Parathyroid adenoma (tissue), 2 donors: Measurements from ENCODE around the gene TUBB4B.

Experiments
- H2AFZ ChIP-seq: fragments of 300-600 bp; sonication (generic); one replicate; pipeline ENCODE4 v1.7.0; 2017; ENCODE audit warnings: antibody characterized with exemption, mild to moderate bottlenecking
- H3K27ac ChIP-seq: fragments of 300-600 bp; sonication (generic); one replicate; pipeline ENCODE4 v1.7.0; 2017
- H3K27me3 ChIP-seq: fragments of 300-600 bp; sonication (generic); one replicate; pipeline ENCODE4 v1.7.0; 2017; ENCODE audit warnings: low read length; ENCODE audit not compliant: control insufficient read depth, insufficient read depth
- H3K36me3 ChIP-seq: fragments of 300-600 bp; sonication (generic); one replicate; pipeline ENCODE4 v1.7.0; 2017; ENCODE audit warnings: low read length; ENCODE audit not compliant: control insufficient read depth, insufficient read depth
- H3K4me1 ChIP-seq: fragments of 300-600 bp; sonication (generic); one replicate; pipeline ENCODE4 v1.7.0; 2017; ENCODE audit warnings: control low read depth
- H3K4me2 ChIP-seq: fragments of 300-600 bp; sonication (generic); one replicate; pipeline ENCODE4 v1.7.0; 2017; ENCODE audit warnings: low read length
- H3K4me3 ChIP-seq: fragments of 300-600 bp; sonication (generic); one replicate; pipeline ENCODE4 v1.7.0; 2017; ENCODE audit warnings: low read depth, low read length
- H3K79me2 ChIP-seq: fragments of 300-600 bp; sonication (generic); one replicate; pipeline ENCODE4 v1.7.0; 2017; ENCODE audit warnings: control low read depth
- H3K9ac ChIP-seq: fragments of 300-600 bp; sonication (generic); one replicate; pipeline ENCODE4 v1.7.0; 2017; ENCODE audit warnings: mild to moderate bottlenecking
- H3K9me3 ChIP-seq: fragments of 300-600 bp; sonication (generic); one replicate; pipeline ENCODE4 v1.7.0; 2017; ENCODE audit warnings: low read length; ENCODE audit not compliant: control insufficient read depth
- TF ChIP-seq, protein P1 (sequence below): fragments of 300-600 bp; sonication (generic); IDR thresholded peaks from one replicate; pipeline ENCODE4 v1.7.0; 2017; ENCODE audit warnings: antibody characterized with exemption, mild to moderate bottlenecking
- donor health status: primary hyperparathyroidism.

Gene TUBB4B

DNA sequence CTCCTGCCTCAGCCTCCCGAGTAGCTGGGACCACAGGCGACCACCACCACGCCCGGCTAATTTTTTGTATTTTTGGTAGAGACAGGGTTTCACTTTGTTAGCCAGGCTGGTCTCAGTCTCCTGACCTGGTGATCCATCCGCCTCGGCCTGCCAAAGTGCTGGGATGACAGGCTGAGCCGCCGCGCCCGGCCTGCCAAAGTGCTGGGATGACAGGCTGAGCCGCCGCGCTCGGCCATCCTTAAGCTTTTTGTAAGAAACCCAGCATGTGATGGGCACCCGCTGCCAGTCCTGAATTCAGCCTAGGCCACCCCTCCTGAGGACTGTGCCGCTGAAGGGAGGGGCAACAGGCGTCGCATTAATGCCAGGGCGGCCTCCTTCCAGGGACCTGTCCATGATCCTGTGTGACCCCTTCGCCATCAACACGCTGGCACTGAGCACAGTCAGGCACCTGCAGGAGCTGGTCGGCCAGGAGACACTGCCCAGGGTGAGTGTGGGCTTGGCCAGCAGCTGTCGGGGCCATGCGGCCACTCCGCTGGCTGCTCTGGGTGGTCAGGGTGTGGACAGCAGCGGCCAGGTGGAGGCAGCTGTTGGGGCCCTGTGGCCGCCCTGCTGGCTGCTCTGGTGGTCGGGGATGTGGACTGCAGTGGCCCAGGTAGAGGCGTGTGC is 24.5 kb downstream of the TUBB4B start:
- Histone ChIP-seq H3K4me3 (no peak overlapping the region), H3K79me2 (no peaks in the 10 kb centered on the region), H3K4me1 (peaks cover 4% of the 10 kb centered on the region), H3K36me3 (no peaks in the 10 kb centered on the region), H3K9me3 (no peaks in the 10 kb centered on the region), H3K27me3 (no peaks in the 10 kb centered on the region), H3K9ac (no peak overlapping the region), H3K27ac (no peak overlapping the region), H2AFZ (no peak overlapping the region), H3K4me2 (no peak overlapping the region)
- TF ChIP-seq, protein P1, sequence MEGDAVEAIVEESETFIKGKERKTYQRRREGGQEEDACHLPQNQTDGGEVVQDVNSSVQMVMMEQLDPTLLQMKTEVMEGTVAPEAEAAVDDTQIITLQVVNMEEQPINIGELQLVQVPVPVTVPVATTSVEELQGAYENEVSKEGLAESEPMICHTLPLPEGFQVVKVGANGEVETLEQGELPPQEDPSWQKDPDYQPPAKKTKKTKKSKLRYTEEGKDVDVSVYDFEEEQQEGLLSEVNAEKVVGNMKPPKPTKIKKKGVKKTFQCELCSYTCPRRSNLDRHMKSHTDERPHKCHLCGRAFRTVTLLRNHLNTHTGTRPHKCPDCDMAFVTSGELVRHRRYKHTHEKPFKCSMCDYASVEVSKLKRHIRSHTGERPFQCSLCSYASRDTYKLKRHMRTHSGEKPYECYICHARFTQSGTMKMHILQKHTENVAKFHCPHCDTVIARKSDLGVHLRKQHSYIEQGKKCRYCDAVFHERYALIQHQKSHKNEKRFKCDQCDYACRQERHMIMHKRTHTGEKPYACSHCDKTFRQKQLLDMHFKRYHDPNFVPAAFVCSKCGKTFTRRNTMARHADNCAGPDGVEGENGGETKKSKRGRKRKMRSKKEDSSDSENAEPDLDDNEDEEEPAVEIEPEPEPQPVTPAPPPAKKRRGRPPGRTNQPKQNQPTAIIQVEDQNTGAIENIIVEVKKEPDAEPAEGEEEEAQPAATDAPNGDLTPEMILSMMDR, result no peak

DNA sequence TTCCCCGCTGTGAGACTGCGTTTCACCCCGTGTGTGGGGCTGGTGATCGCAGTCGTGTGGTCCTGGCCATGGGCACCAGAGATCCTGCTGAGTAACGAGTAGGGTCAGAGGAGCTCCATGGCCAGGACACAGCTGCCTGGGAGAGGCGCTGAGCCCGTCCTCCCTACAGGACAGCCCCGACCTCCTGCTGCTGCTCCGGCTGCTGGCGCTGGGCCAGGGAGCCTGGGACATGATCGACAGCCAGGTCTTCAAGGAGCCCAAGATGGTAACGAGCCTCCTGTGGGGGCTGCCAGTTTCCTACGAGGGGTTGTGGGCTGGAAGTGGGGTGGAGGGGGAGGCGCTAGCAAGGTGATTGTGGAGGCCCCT is 25.1 kb downstream of the TUBB4B start:
- H3K9ac ChIP-seq, result no peak overlapping the region
- no peaks in the 10 kb centered on the region for H3K79me2 ChIP-seq
- peaks cover 4% of the 10 kb centered on the region for H3K4me1 ChIP-seq
- TF ChIP-seq, protein P1, result no peak
- no peak overlapping the region for H3K27ac ChIP-seq
- no peak overlapping the region for H2AFZ ChIP-seq
- H3K4me3 ChIP-seq, result no peak overlapping the region
- H3K36me3 ChIP-seq, result no peaks in the 10 kb centered on the region
- H3K27me3 ChIP-seq, result no peaks in the 10 kb centered on the region
- no peak overlapping the region for H3K4me2 ChIP-seq
- no peaks in the 10 kb centered on the region for H3K9me3 ChIP-seq

DNA sequence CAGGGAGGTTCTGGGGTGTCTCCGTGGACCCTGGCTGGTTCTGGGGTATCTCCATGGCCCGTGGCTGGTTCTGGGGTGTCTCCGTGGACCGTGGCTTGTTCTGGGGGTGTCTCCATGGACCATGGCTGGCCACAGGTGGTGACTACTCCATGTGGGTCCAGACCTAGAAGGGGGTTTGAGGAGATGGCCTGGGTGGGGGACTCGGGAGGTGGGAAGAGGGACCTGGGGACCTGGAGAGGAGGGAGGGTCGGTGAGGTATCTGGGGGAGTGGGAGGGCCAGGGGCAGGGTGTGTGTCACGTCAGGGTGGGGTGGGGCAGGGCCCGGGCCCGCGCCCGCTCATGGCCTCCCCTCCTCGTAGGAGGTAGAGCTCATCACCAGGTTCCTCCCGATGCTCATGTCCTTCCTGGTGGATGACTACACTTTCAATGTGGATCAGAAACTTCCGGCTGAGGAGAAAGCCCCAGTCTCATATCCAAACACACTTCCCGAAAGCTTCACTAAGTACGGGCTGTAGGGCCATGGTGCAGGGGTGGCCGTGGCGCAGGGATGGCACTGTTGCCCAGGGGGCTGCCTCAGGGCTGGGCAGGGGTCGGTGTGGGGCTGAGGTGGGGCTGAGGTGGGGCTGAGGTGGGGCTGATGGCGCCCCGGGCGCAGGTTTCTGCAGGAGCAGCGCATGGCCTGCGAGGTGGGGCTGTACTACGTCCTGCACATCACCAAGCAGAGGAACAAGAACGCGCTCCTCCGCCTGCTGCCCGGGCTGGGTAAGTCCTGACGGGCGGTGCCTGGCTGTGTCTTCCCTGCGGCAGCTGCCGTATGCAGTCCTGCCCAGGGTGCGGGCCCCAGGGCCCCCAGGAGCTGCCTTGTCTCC is 25.7 kb downstream of the TUBB4B start:
- H3K27me3 ChIP-seq, result no peaks in the 10 kb centered on the region
- no peak overlapping the region for H3K9ac ChIP-seq
- H3K4me2 ChIP-seq, result no peak overlapping the region
- TF ChIP-seq, protein P1, result no peak
- peaks cover 4% of the 10 kb centered on the region for H3K4me1 ChIP-seq
- no peak overlapping the region for H2AFZ ChIP-seq
- H3K79me2 ChIP-seq, result no peaks in the 10 kb centered on the region
- H3K27ac ChIP-seq, result no peak overlapping the region
- H3K36me3 ChIP-seq, result no peaks in the 10 kb centered on the region
- no peaks in the 10 kb centered on the region for H3K9me3 ChIP-seq
- H3K4me3 ChIP-seq, result no peak overlapping the region

DNA sequence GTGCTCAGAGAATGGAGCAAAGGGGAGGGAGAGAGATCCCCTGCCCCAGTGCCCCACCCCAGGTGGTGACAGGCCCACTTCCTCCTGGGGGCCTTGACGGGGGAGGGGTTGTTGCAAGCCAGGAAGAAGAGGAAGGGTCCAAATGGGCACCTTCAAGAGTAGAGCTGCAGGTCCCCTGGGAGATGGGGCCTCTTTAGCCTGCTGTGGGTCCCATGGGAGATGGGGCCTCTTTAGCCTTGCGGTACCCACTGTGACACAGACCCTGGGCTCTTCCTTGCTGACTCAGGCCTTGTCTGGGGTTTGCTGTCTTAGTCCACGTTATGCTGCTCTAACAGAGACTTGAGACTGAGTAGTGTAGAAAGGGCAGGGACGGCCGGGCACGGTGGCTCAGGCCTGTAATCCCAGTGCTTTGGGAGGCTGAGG is 26.9 kb downstream of the TUBB4B start:
- H3K27me3 ChIP-seq, result no peaks in the 10 kb centered on the region
- H3K36me3 ChIP-seq, result no peaks in the 10 kb centered on the region
- H3K9ac ChIP-seq, result no peak overlapping the region
- H3K27ac ChIP-seq, result no peak overlapping the region
- TF ChIP-seq, protein P1, result no peak
- no peak overlapping the region for H3K4me2 ChIP-seq
- H3K79me2 ChIP-seq, result no peaks in the 10 kb centered on the region
- no peak overlapping the region for H2AFZ ChIP-seq
- H3K9me3 ChIP-seq, result no peaks in the 10 kb centered on the region
- H3K4me1 ChIP-seq, result peaks cover 4% of the 10 kb centered on the region
- H3K4me3 ChIP-seq, result no peak overlapping the region
